Measurements from ENCODE around the gene BEGAIN.

BEGAIN gene

DNA sequence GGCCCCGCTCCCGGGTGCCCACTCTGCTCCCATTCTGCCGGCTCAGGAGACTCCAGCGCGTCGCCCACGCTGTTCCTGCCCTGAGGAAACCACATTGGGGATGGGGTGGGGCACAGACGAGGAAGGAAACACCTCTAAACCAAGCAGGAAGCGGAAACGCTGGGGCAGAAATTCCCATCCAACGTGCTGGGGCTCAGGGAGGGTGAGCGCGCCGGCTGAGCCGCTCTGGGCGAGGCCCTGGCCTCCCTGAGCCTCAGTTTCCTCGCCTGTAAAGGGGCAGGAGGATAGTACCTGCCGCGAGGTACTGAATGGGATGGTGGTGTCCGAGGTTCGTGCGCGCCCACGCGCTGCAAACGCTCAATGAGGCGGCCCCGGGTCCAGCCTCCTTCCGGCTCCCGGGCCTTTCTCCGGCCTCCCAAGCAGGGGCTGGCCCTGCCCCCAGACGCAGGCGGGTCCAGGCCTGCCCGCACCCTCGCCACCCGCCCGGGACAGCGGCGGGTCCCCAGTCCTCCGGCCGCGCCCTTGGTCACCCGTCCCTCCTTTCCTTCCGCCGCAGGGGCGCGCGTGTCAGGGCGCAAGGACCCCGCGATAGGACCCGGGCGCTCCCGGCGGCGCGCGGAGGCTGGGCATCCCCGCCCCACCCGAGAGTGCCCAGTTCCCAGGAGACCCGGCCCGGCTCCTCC, 673 bp downstream of the BEGAIN start:
- peak overlapping the region; percentile 56 for H3K4me3 ChIP-seq (ENCODE audit: low read depth, low read length)
- peak; percentile 4 for DNase-seq (ENCODE audit: low read depth)

DNA sequence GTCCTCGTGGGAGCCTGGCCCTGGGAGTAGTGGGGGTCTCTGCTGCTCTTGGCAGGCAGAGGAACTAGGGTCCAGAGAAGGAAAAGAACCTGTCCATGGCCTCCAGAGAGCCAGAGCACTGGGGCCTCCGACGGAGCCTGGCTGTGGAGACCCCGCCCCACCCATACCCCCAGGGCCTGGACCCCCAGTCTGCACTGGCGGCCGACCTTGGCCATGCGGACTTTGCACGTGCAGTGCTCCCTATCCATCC, 1.1 kb downstream of the BEGAIN start:
- DNase-seq (ENCODE audit: low read depth) = no peak
- H3K4me3 ChIP-seq (ENCODE audit: low read depth, low read length) = peak overlapping the region; percentile 56

DNA sequence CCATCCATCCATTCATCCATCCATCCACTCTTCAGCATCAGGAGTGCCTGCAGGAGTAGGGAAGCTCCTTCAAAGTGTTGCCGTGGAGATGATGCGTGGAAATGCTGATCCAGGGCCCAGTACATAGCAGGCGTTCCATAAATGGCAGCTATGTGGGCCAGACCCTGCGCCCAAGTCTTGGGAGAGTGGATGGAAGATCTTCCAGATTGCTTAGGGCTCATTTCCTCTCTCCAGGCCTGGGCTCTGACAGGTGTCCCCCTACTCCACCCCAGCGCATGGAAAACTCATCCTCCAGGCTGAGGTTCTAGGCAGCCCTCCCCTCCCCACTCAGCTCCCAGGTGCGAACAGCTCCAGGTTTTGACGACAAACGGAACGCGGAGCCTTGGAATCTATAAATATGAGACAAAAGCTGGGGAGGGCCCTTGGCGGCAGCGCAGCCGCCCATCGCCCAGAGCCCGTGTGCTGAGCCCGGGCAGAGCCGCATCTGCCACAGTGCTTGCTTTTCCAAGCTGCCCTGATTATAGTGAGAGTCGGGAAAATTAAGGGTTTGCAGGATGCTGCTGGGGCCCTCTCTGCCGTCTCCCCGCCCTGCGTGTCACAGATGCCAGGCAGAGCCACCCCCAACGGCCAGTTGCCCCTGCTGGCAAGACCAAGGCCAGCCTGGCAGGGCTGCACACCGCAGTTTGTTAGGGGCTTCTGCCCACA, 1.6 kb downstream of the BEGAIN start:
- H3K4me3 ChIP-seq (ENCODE audit: low read depth, low read length) = no peak overlapping the region
- DNase-seq (ENCODE audit: low read depth) = no peak

DNA sequence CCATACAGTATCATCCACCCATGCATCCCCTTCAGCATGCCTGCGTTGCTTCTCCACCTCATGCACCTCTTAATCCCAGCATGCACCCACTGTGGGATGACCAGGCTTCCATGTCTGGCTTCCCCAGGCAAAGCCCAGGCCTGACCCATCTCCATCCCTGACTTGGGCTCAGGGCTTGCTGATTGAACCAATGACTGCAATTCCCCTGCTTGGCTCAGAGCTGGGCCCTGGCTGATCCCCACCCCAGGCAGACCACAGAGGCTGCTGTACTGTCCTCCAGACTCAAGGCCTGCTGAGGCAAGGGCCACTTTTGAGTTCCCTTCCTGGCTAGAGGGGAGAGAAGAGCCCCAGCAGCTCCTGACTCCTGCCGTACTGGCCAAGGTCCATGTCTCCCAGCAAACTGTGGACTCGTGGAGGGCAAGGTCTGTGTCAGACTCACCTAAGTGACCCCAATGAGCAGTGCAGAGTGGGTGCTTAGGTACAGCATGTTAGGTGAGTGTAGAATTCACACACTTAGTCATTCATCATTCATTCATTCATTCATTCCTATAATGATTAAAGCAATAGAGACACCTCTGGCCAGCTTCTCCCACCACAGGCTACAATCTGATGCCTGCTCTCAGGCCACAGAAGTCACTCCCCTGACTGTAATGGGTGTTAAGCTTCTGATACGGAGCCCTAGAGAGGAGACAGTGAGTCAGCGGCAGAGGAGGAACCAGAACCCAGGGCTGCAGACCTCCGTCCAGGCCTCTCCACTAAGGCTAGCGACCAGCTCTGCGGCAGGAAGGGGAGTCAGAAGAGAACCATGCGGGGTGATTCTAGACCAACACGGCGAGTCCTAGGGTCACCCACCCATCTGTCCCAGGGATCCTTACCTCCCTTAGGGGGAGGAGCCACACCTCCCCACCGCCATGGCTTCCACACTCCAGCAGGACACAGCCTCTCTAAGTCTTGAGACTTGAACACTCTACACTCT, 2.9 kb downstream of the BEGAIN start:
- H3K4me3 ChIP-seq (ENCODE audit: low read depth, low read length) = no peak overlapping the region
- DNase-seq (ENCODE audit: low read depth) = no peak

DNA sequence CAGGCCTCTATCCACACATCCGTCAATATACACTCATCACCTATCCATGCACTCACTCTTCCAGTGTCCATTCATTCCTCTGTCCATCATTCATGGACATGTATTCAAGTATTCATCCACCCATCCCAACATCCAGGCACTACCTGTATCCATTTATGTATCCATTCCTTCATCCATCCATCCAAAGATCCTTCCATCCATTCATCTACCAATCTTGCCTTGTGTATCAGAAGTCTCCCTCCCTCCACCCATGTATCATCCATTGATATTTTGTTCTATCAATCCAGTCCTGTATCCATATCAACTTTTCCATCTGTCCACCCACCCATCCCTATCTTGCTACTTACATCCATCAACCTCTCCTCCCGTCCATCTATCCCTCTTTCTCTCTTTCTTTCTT, 4.0 kb downstream of the BEGAIN start:
- no peak overlapping the region for H3K4me3 ChIP-seq (ENCODE audit: low read depth, low read length)
- no peak for DNase-seq (ENCODE audit: low read depth)

DNA sequence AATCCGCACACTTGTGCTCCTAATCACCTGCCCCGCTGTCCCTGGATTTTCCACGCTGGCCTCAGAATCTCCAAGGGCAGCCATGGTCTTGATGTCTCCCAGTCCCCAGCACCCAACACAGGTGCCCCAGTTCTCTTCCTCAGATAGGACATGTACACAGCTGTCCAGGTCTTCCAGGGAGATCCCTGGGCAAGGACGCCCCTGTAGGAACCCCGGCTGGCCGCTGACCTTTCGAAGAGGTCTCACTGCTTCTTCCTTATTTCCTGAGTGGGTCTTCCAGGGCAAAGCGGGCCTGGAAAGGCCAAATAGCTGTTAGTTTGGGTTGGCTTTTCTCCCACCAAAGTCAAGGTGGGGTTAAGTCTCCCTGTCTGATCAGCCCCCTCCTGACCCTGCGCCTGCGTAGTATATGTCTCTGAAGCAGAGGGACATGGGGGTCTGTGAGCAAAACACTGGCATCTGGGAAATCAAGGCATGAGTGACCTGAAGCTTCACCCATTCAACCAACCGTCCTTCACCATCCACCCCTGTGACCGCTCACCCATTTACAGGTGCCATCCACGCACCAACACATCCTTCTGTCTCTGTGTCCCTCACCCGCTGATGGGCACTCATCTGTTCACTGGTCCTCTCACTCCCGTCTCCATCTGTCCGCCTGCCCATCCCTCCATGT, 4.6 kb downstream of the BEGAIN start:
- DNase-seq (ENCODE audit: low read depth) = no peak
- no peak overlapping the region for H3K4me3 ChIP-seq (ENCODE audit: low read depth, low read length)

DNA sequence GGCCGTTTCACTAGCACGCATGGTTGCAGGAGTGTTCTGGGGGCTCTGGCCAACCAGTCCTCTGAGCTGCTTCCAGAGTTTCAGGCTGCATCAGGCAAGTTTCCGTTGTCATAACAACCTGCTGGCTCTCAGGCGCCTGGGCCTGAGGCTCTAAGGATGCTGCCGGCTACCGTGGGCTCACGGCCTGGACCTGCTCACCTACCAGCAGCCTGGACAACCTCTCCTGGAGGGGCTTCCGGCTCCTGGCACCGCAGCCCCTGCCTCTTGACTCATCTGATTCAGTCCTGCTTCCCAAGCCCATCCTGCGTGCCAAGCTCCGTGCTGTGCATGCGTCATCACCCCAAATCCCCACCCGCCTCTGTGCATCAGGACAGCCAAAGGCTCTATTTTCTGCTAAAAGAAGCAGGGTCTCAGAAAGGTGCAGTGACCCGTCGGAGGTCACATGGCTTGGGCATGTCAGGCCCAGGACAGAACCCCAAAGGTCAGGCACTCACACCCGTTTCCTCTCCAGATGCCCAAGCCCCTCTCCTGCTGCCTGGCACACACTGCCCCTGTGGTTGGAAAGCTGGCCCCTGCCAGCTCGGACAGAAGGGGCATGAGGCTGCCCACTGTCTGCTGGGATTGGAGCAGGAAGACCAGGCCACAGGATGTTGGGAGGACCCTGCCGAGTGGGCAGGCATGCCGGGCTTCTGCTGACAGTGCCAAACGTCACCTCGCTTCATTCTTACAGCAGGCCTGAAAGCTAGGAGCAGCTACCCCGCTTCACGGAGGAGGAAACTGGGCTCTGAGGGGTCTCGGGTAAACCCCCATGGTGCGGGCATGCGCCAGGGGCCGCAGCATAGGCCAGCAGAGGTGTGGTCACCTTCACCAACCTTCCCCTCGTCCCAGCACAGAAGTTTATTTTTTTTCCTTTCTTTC, 5.7 kb downstream of the BEGAIN start:
- H3K4me3 ChIP-seq (ENCODE audit: low read depth, low read length) = no peak overlapping the region
- DNase-seq (ENCODE audit: low read depth) = no peak

DNA sequence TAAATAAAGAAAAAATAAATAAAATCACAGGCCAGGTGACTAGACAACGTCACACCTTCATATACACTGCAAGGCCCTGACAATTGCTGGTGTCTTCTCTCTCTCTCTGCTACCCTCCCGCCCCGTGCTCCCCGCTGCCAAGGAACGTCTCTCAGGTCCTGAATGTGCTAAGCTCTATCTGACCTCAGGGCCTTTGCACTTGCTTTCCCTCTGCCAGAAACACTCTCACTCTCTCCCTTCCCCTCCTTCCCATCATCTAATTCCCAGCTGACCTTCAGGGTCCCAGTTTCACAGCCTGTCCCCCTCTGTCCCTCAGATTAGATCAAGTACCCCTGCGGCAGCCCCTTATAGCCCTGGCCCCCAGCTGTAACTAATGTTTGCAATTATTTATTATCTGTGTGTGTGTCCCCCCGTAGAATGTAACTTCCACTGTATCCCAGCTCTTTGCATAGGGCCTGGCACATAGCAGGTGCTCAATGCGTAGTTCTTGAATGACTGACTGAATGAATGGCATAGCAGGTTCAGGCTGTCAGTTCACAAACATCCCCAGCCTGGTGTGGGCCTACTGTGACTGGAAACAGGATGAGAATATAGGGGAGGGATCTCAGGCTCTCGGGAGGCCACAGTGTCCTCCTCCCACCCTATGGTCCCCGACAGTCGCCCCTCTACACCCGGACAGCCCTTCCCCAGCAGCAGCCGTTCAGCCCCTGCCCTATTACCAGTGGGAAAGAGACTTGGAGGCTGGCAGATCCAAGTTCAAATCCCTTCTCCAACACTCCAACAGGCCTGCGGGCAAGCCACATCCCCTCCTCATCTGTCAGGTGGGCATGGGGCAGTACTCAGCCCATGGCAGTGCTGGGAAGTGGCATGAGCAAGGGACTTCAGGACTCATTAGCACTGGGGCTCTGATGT, 6.6 kb downstream of the BEGAIN start:
- H3K4me3 ChIP-seq (ENCODE audit: low read depth, low read length) = no peak overlapping the region
- no peak for DNase-seq (ENCODE audit: low read depth)

DNA sequence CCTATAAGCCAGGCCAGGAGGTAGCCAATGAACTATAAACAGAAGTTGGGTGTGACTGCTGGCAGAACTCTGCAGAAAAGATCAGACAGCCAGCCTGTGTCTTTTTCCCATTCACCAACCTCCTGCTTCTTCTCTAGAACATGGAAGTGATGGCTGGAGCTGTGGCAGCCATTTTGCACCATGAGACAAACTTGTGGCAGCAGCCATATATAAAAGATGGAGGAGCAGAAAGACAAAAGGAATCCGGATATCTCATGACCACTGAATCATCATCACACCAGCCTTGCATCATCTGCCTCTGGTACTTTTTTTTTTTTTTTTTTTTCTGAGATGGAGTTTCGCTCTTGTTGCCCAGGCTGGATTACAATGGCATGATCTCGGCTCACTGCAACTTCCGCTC, 8.7 kb downstream of the BEGAIN start:
- DNase-seq (ENCODE audit: low read depth) = no peak
- no peak overlapping the region for H3K4me3 ChIP-seq (ENCODE audit: low read depth, low read length)

DNA sequence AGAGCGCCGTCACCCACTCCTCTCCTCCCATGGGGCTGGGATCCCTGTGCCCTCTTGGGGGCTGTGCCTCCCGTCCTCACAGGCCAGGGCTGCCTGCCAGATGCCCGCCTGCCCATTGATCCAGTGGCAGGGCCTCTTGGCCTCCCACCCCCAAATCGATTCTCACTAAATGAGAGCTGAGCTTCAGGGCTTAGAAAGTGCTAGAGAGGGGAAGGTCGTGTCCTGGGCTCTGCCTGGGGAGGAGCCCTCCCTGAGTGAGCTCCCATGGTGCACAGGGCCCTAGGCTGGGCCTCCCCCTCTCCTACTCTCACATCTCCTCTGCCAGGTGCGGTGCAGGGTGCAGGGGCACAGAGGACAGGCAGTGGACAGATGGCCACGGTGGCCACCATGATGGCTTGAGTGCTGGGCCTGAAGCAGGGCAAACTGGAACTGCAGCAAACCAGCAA, 9.2 kb downstream of the BEGAIN start:
- H3K4me3 ChIP-seq (ENCODE audit: low read depth, low read length) = no peak overlapping the region
- DNase-seq (ENCODE audit: low read depth) = no peak

DNA sequence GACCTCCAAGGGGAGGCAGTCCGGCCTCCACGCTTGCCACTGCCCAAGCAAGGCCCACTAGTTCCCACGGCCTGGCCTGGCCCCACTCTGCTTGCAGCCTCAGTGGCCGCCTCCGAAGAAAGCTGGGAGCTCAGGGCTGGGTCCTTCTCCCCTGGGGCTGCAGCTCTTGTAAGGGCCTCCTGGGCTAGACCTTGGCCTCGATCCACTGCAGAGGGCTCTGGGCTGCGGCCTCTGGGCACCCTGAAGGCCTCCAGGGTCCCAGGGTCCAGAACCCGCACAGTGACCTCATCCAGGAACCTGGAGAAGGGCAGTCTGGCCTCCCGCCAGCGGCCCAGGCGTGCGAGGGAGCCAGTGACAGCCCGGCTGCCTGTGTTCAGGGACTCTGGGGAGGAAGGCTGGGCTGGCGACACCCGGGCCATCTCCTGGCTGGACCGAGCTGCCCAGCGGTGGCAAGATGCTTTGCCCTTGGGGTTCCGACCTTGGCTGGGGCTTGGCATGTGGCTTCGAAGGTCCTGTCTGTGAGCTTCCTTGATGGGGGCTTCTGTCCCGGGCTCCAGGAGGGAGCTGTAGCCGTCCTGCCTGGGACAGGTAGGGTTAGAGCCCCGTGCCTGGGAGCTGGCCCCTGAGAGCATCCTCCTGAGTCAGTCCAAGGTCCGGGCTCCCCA, 9.8 kb downstream of the BEGAIN start:
- no peak overlapping the region for H3K4me3 ChIP-seq (ENCODE audit: low read depth, low read length)
- DNase-seq (ENCODE audit: low read depth) = no peak

DNA sequence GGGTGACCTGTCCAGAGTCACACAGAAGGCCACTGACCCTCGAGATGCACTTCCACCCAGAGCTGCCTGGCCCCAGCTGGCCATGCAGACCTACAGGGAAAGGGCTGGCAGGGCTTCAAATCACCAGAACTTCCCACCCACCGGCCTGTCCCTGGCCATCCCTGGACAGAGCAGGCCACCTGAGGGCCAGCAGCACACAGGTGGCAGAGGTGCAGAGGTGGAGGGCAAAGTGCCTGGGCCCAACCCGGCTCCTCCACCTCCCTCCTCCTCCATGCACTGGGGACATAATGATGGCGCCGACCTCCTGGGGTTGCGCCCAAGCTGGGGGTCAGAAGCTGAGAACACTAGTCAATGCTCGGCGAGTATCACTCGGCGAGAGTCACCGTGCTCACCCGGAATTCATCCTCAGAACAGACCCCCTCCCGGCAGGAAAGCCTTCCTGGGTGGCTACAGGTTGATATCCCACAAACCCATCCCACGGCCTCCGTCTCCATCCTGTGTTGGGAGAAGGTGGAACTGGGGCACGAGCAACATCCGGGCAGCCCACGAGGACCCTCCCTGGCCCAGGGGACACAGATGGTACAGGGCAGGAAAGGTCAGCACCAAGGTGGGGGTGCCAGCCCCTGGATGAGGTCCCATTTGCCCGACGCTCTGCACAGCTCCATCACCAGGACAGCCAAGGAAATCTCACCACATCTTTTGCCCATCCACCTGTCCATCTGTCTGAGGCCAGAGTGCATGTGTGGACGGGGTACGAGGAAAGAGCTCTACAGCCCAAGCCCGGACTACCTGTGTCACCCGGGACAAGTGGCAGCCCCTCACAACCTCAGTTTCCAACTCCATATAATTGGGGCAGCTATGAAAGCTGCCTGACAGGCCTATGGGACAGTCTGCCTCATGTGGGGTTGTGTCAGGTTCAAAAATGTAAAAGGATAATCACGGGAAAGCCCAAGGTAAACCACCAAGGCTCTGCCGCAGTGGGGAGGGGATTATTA, 10.8 kb downstream of the BEGAIN start:
- no peak for DNase-seq (ENCODE audit: low read depth)
- no peak overlapping the region for H3K4me3 ChIP-seq (ENCODE audit: low read depth, low read length)

DNA sequence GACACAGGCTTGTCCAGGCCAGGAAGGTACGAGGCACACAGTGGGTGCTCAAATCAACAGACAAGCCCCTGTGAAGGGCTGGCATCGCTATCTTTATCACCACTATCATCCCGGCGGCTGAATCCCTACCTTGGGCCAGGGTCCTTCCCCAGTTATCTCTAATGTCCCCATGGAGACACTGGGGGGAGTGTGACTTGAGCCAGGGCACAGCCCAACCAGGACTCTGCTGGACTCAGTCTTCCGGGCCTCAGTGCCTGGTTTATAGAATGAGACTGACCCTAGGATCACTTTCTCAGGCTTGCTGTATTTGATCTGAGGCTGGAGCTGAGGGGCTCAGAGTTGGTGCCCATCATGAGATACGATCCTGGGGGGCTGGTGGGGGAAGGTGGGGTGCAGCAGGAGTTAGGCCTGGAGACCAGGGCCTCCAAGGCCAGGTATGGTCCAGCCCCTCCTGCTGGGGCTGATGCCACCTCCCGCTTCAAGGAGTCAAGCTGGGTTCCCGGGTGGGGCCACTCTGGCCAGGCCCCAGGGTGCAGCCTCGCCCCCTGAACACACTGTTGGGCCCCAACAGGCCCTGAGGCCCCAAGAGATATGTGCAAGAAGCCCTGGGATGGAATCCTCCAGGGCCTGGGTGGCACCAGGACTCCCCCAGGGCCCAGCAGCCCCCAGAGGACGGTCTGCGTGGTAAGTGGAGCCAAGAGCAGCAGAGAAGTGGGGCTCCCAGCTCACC, 11.8 kb downstream of the BEGAIN start:
- no peak for DNase-seq (ENCODE audit: low read depth)
- H3K4me3 ChIP-seq (ENCODE audit: low read depth, low read length) = no peak overlapping the region

DNA sequence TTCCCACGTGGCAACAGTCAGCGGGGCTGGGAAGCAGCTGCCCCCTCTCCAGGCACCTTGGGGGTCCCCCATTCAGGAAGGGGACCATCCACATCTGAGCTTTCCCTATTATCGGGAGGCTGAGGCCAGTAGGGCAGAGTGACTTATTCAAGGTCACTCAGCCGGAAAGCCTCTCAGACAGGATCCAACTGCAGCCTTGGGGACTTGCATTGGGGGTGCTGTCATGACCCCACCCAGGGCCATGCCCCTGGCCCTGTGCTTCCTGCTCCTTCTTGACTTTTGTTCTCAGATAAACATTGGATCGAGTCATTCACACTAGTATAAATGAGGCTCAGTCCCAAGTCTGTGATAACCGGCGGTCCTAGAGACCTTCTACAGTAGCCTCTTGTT, 12.6 kb downstream of the BEGAIN start:
- no peak for DNase-seq (ENCODE audit: low read depth)
- no peak overlapping the region for H3K4me3 ChIP-seq (ENCODE audit: low read depth, low read length)

DNA sequence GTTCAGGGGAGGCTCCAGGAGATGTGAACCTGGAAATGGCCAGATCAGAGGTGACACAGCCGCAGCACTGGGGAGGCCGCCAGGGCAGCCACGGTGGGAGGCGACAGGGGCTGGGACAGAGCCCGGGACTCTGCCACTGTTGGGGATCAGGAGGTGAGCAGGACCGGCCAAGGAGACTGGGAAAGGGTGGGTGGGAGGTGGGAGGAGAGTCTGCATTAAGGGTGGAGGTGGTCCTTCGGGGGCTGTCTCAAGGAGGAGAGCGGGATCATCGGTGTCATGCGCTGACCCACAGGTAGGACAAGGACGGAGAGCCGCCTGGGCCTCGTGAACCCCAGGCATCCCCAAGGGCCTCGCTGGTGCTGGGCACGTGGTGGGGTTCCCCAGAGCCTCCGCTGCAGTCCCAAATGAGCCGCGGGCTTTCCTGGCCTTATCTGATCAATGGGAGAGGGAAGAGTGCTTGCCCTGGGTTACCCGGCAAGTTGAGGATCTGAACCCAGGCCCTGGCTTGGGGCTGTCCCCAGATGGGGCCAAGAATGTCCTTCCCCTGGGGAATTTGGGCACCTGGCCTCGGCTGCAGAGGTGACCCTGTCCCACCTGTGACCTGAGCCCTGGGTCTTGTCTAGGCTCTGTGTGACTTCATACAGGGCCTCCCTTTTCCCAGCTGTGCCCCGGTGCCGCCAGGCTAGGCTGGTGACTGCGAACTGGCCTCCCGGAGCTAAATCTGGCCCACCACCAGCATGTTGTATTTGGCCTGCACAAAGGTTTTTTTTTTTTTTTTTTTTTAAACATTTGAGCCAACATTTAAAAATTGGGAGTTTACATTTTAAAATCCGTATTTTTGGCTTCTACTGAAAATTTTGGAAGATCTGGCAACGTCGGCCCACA, 13.2 kb downstream of the BEGAIN start:
- no peak for DNase-seq (ENCODE audit: low read depth)
- no peak overlapping the region for H3K4me3 ChIP-seq (ENCODE audit: low read depth, low read length)

Data from skeletal muscle cell (primary cell).